Measurements from ENCODE around the gene STRA6. TPM values are rescaled to one million over a fixed set of nuclear protein-coding genes. Genes with fewer than 3 reads are reported as not detected.

The STRA6 gene
- total and polyA plus RNA-seq, 2 donors = 2.2 to 21.9 TPM

Small RNAs within 50 kb of the gene (small RNA-seq; reads per million reads assigned to genes)
- not detected for gene RF00017

Other genes starting within 250 kb of the STRA6 start
- gene STOML1, start 210.5 kb downstream of the STRA6 start, total RNA-seq = 8.4 TPM
- 25.5 TPM for gene STOML1, start 210.5 kb downstream of the STRA6 start, polyA plus RNA-seq
- gene PML, start 208.1 kb downstream of the STRA6 start, total RNA-seq = 22.3 TPM
- gene PML, start 208.1 kb downstream of the STRA6 start, polyA plus RNA-seq = 36.5 TPM
- not detected for gene GOLGA6A, start 120.2 kb downstream of the STRA6 start, total RNA-seq
- 0.06 TPM for gene GOLGA6A, start 120.2 kb downstream of the STRA6 start, polyA plus RNA-seq
- gene ISLR2, start 72.2 kb downstream of the STRA6 start, total RNA-seq = 2.9 TPM
- 2.0 TPM for gene ISLR2, start 72.2 kb downstream of the STRA6 start, polyA plus RNA-seq
- gene ISLR, start 29.1 kb downstream of the STRA6 start, total RNA-seq = 110 TPM
- 82.1 TPM for gene ISLR, start 29.1 kb downstream of the STRA6 start, polyA plus RNA-seq
- gene CCDC33, start 33.5 kb upstream of the STRA6 start, total RNA-seq = 0.42 TPM
- gene CCDC33, start 33.5 kb upstream of the STRA6 start, polyA plus RNA-seq = 0.25 TPM
- 0.21 TPM for gene CYP11A1, start 164.9 kb upstream of the STRA6 start, total RNA-seq
- gene CYP11A1, start 164.9 kb upstream of the STRA6 start, polyA plus RNA-seq = 0.38 TPM
- gene SEMA7A, start 231.2 kb upstream of the STRA6 start, total RNA-seq = 5.3 TPM
- gene SEMA7A, start 231.2 kb upstream of the STRA6 start, polyA plus RNA-seq = 5.1 TPM

Data from urinary bladder (tissue), 2 donors.